ENCODE data around the gene GAL3ST1. TPM values are rescaled to one million over a fixed set of nuclear protein-coding genes. Genes with fewer than 3 reads are reported as not detected.

The GAL3ST1 gene
- total RNA-seq, 5 donors from 2014 or later (not counting 1 experiment from before 2014, with no cell fraction given): 1.1 to 1.5 (median 1.5) TPM; not detected in 2

GRCh38 chr22:30580896-30581295 is 6.4 kb upstream of the GAL3ST1 start:
- POLR2A ChIA-PET: no interaction called here
- no CpG with 5 or more reads among the region's 6 CpGs for WGBS (ENCODE audit: insufficient coverage)
- H3K9me3 Mint-ChIP-seq: no peaks in the 10 kb centered on the region
- ATAC-seq (replicated peaks in 1 of 4): no peak
- H3K4me3 Mint-ChIP-seq: no peak overlapping the region
- CTCF ChIA-PET: no interaction called here
- no peak overlapping the region for H3K27ac ChIP-seq (ENCODE audit: low read length)
- H3K27ac Mint-ChIP-seq: no peak overlapping the region
- H3K36me3 ChIP-seq (ENCODE audit: control insufficient read depth in 2 of 2, extremely low read depth in 1 of 2, insufficient read depth in 1 of 2, low read length in 1 of 2): peaks cover 41 to 98% of the 10 kb centered on the region in 2 donors
- H3K4me3 ChIP-seq (ENCODE audit: control insufficient read depth in 1 of 2, extremely low read depth in 1 of 2, low read length in 1 of 2): no peak overlapping the region
- peaks cover 3 to 6% (median 6%) of the 10 kb centered on the region in 3 donors for H3K4me1 Mint-ChIP-seq
- H3K4me1 ChIP-seq (ENCODE audit: control insufficient read depth in 1 of 2, extremely low read depth in 1 of 2, insufficient read depth in 2 of 2, low read length in 2 of 2): no peaks in the 10 kb centered on the region
- H3K27me3 ChIP-seq (replicated peaks in 1 of 2; ENCODE audit: control insufficient read depth in 2 of 2, extremely low read depth in 1 of 2, insufficient read depth in 2 of 2, low read length in 1 of 2): peaks cover 0 to 9% of the 10 kb centered on the region in 2 experiments
- H3K36me3 Mint-ChIP-seq: peaks cover 81% of the 10 kb centered on the region
- H3K9me3 ChIP-seq: no peaks in the 10 kb centered on the region
- DNase-seq: no peak
- H3K27me3 Mint-ChIP-seq: no peaks in the 10 kb centered on the region

- H3K4me1 ChIP-seq (ENCODE audit: control insufficient read depth in 1 of 2, extremely low read depth in 1 of 2, insufficient read depth in 2 of 2, low read length in 2 of 2): peaks cover 0 to 9% of the 10 kb centered on the region in 2 experiments
- H3K27ac ChIP-seq (ENCODE audit: low read length): no peak overlapping the region
- peaks cover 6 to 13% (median 9%) of the 10 kb centered on the region in 3 donors for H3K4me1 Mint-ChIP-seq
- no peak overlapping the region for H3K27ac Mint-ChIP-seq
- H3K9me3 ChIP-seq: no peaks in the 10 kb centered on the region
- POLR2A ChIA-PET: no interaction called here
- DNase-seq (no peak), ATAC-seq (replicated peaks in 1 of 4) (no peak)
- H3K27me3 ChIP-seq (replicated peaks in 1 of 2; ENCODE audit: control insufficient read depth in 2 of 2, extremely low read depth in 1 of 2, insufficient read depth in 2 of 2, low read length in 1 of 2): peaks cover 0 to 29% of the 10 kb centered on the region in 2 experiments
- CTCF ChIA-PET: no interaction called here
- no peaks in the 10 kb centered on the region for H3K9me3 Mint-ChIP-seq
- H3K36me3 Mint-ChIP-seq: peaks cover 68% of the 10 kb centered on the region
- peaks cover 38 to 77% of the 10 kb centered on the region in 2 donors for H3K36me3 ChIP-seq (ENCODE audit: control insufficient read depth in 2 of 2, extremely low read depth in 1 of 2, insufficient read depth in 1 of 2, low read length in 1 of 2)
- no peak overlapping the region for H3K4me3 ChIP-seq (ENCODE audit: control insufficient read depth in 1 of 2, extremely low read depth in 1 of 2, low read length in 1 of 2)
- 95% methylated on average over 12 of the region's 12 CpGs for WGBS (ENCODE audit: insufficient coverage)
- H3K27me3 Mint-ChIP-seq: peaks cover 0 to 3% of the 10 kb centered on the region in 2 donors
- no peak overlapping the region for H3K4me3 Mint-ChIP-seq
Measured at GRCh38 chr22:30578481-30578880, 4.0 kb upstream of the GAL3ST1 start.

- peaks cover 0 to 9% of the 10 kb centered on the region in 2 experiments for H3K4me1 ChIP-seq (ENCODE audit: control insufficient read depth in 1 of 2, extremely low read depth in 1 of 2, insufficient read depth in 2 of 2, low read length in 2 of 2)
- no peak overlapping the region for H3K27ac Mint-ChIP-seq
- peaks cover 0 to 3% of the 10 kb centered on the region in 2 donors for H3K27me3 Mint-ChIP-seq
- no peaks in the 10 kb centered on the region for H3K9me3 ChIP-seq
- DNase-seq (no peak), ATAC-seq (replicated peaks in 1 of 4) (no peak)
- peaks cover 29 to 50% of the 10 kb centered on the region in 2 donors for H3K36me3 ChIP-seq (ENCODE audit: control insufficient read depth in 2 of 2, extremely low read depth in 1 of 2, insufficient read depth in 1 of 2, low read length in 1 of 2)
- H3K36me3 Mint-ChIP-seq: peaks cover 50% of the 10 kb centered on the region
- peaks cover 6 to 13% (median 11%) of the 10 kb centered on the region in 3 donors for H3K4me1 Mint-ChIP-seq
- ChIA-PET POLR2A (no interaction called here), CTCF (no interaction called here)
- H3K27ac ChIP-seq (ENCODE audit: low read length): no peak overlapping the region
- no peak overlapping the region for H3K4me3 ChIP-seq (ENCODE audit: control insufficient read depth in 1 of 2, extremely low read depth in 1 of 2, low read length in 1 of 2)
- 92% methylated on average over 9 of the region's 15 CpGs for WGBS (ENCODE audit: insufficient coverage)
- no peak overlapping the region for H3K4me3 Mint-ChIP-seq
- peaks cover 0 to 34% of the 10 kb centered on the region in 2 experiments for H3K27me3 ChIP-seq (replicated peaks in 1 of 2; ENCODE audit: control insufficient read depth in 2 of 2, extremely low read depth in 1 of 2, insufficient read depth in 2 of 2, low read length in 1 of 2)
- no peaks in the 10 kb centered on the region for H3K9me3 Mint-ChIP-seq
Measured at GRCh38 chr22:30575859-30576258, 1.4 kb upstream of the GAL3ST1 start.

- Mint-ChIP-seq H3K9me3 (no peaks in the 10 kb centered on the region), H3K4me3 (peak overlapping the region in 1 of 3 donors; percentile 25), H3K36me3 (peaks cover 44% of the 10 kb centered on the region), H3K27me3 (peaks cover 0 to 3% of the 10 kb centered on the region in 2 donors), H3K27ac (no peak overlapping the region), H3K4me1 (peaks cover 6 to 13% (median 11%) of the 10 kb centered on the region in 3 donors)
- WGBS (ENCODE audit: insufficient coverage): 85% methylated on average over 11 of the region's 12 CpGs
- H3K9me3 ChIP-seq: no peaks in the 10 kb centered on the region
- DNase-seq: no peak
- peaks cover 23 to 43% of the 10 kb centered on the region in 2 donors for H3K36me3 ChIP-seq (ENCODE audit: control insufficient read depth in 2 of 2, extremely low read depth in 1 of 2, insufficient read depth in 1 of 2, low read length in 1 of 2)
- CTCF ChIA-PET: interaction anchor here in 1 of 2 donors (0.5 kb wide), 1 partner anchor 140 kb away, joined by 6 read pairs; no protein-coding TSS in a partner anchor
- H3K27ac ChIP-seq (ENCODE audit: low read length): no peak overlapping the region
- ATAC-seq (replicated peaks in 1 of 4): no peak
- no peak overlapping the region for H3K4me3 ChIP-seq (ENCODE audit: control insufficient read depth in 1 of 2, extremely low read depth in 1 of 2, low read length in 1 of 2)
- H3K4me1 ChIP-seq (ENCODE audit: control insufficient read depth in 1 of 2, extremely low read depth in 1 of 2, insufficient read depth in 2 of 2, low read length in 2 of 2): peaks cover 0 to 9% of the 10 kb centered on the region in 2 experiments
- H3K27me3 ChIP-seq (replicated peaks in 1 of 2; ENCODE audit: control insufficient read depth in 2 of 2, extremely low read depth in 1 of 2, insufficient read depth in 2 of 2, low read length in 1 of 2): peaks cover 0 to 32% of the 10 kb centered on the region in 2 experiments
- POLR2A ChIA-PET: no interaction called here
Measured at GRCh38 chr22:30574997-30575671, 669 bp upstream of the GAL3ST1 start.

GRCh38 chr22:30573594-30574094 is 821 bp downstream of the GAL3ST1 start:
- Histone ChIP-seq H3K27ac (ENCODE audit: low read length) (no peak overlapping the region), H3K9me3 (no peaks in the 10 kb centered on the region), H3K36me3 (ENCODE audit: control insufficient read depth in 2 of 2, extremely low read depth in 1 of 2, insufficient read depth in 1 of 2, low read length in 1 of 2) (peaks cover 10 to 28% of the 10 kb centered on the region in 2 donors), H3K4me1 (ENCODE audit: control insufficient read depth in 1 of 2, extremely low read depth in 1 of 2, insufficient read depth in 2 of 2, low read length in 2 of 2) (peaks cover 0 to 9% of the 10 kb centered on the region in 2 experiments), H3K27me3 (replicated peaks in 1 of 2; ENCODE audit: control insufficient read depth in 2 of 2, extremely low read depth in 1 of 2, insufficient read depth in 2 of 2, low read length in 1 of 2) (peaks cover 0 to 39% of the 10 kb centered on the region in 2 experiments), H3K4me3 (ENCODE audit: control insufficient read depth in 1 of 2, extremely low read depth in 1 of 2, low read length in 1 of 2) (no peak overlapping the region)
- 66% methylated on average over 6 of the region's 7 CpGs for WGBS (ENCODE audit: insufficient coverage)
- DNase-seq (no peak), ATAC-seq (replicated peaks in 1 of 4) (peak in 1 of 4 experiments; percentile 26)
- H3K4me3 Mint-ChIP-seq: no peak overlapping the region
- no peak overlapping the region for H3K27ac Mint-ChIP-seq
- peaks cover 29% of the 10 kb centered on the region for H3K36me3 Mint-ChIP-seq
- CTCF ChIA-PET: no interaction called here
- POLR2A ChIA-PET: no interaction called here
- no peaks in the 10 kb centered on the region for H3K9me3 Mint-ChIP-seq
- peaks cover 0 to 13% (median 11%) of the 10 kb centered on the region in 3 donors for H3K4me1 Mint-ChIP-seq
- peaks cover 3 to 6% of the 10 kb centered on the region in 2 donors for H3K27me3 Mint-ChIP-seq

GRCh38 chr22:30572840-30573593 is 1.4 kb downstream of the GAL3ST1 start:
- Mint-ChIP-seq H3K9me3 (no peaks in the 10 kb centered on the region), H3K36me3 (peaks cover 28% of the 10 kb centered on the region), H3K27ac (no peak overlapping the region), H3K4me3 (no peak overlapping the region), H3K4me1 (peaks cover 0 to 13% (median 11%) of the 10 kb centered on the region in 3 donors), H3K27me3 (peaks cover 6 to 8% of the 10 kb centered on the region in 2 donors)
- Histone ChIP-seq H3K36me3 (ENCODE audit: control insufficient read depth in 2 of 2, extremely low read depth in 1 of 2, insufficient read depth in 1 of 2, low read length in 1 of 2) (peaks cover 10 to 22% of the 10 kb centered on the region in 2 donors), H3K4me3 (ENCODE audit: control insufficient read depth in 1 of 2, extremely low read depth in 1 of 2, low read length in 1 of 2) (no peak overlapping the region), H3K4me1 (ENCODE audit: control insufficient read depth in 1 of 2, extremely low read depth in 1 of 2, insufficient read depth in 2 of 2, low read length in 2 of 2) (peaks cover 0 to 9% of the 10 kb centered on the region in 2 experiments), H3K9me3 (no peaks in the 10 kb centered on the region), H3K27ac (ENCODE audit: low read length) (no peak overlapping the region), H3K27me3 (replicated peaks in 1 of 2; ENCODE audit: control insufficient read depth in 2 of 2, extremely low read depth in 1 of 2, insufficient read depth in 2 of 2, low read length in 1 of 2) (peaks cover 0 to 39% of the 10 kb centered on the region in 2 experiments)
- ATAC-seq (replicated peaks in 1 of 4): no peak
- POLR2A ChIA-PET: no interaction called here
- DNase-seq: no peak
- CTCF ChIA-PET: no interaction called here
- WGBS (ENCODE audit: insufficient coverage): 61% methylated on average over 8 of the region's 12 CpGs

Measured in T-cell (primary cell).